ENCODE measurements around the gene TADA2B. TPM values are rescaled to one million over a fixed set of nuclear protein-coding genes. Genes with fewer than 3 reads are reported as not detected.

The TADA2B gene
- total and polyA plus RNA-seq, 8 donors: 9.6 to 26.2 (median 17.9) TPM

DNA sequence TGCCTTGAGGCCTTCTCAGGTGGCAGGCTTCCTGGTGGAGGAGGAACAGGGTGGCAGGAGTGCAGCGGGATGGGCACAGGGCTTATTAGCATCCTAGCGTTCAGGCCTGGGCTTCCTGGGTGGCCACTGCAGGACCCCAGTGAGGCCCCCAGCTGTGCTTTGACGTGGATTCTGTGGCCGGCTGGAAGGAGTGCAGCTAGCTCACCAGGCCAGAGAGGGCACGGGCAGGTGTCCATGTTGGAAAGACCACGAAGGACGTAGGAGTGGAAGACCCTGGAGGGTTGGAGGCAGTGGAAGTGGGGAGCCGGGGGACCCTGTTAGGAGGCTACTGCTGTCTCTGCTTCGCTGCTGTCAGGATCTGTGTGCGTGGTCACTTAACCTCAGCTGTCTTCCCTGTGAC, 13.3 kb upstream of the TADA2B start:
- DNase-seq (no peak), ATAC-seq (no peak), FAIRE-seq (no peak)
- 92 to 96% methylated on average over 10 of the region's 10 CpGs for WGBS, 2 donors
- H3K9me3 ChIP-seq: no peaks in the 10 kb centered on the region
- H3K27ac ChIP-seq: no peak overlapping the region
- H3K36me3 ChIP-seq: peaks cover 0 to 25% (median 6%) of the 10 kb centered on the region in 3 donors
- H3K27me3 ChIP-seq: no peaks in the 10 kb centered on the region
- H3K4me3 ChIP-seq: no peak overlapping the region
- peaks cover 0 to 1% (median 0%) of the 10 kb centered on the region in 3 donors for H3K4me1 ChIP-seq
- TF ChIP-seq, protein P1, sequence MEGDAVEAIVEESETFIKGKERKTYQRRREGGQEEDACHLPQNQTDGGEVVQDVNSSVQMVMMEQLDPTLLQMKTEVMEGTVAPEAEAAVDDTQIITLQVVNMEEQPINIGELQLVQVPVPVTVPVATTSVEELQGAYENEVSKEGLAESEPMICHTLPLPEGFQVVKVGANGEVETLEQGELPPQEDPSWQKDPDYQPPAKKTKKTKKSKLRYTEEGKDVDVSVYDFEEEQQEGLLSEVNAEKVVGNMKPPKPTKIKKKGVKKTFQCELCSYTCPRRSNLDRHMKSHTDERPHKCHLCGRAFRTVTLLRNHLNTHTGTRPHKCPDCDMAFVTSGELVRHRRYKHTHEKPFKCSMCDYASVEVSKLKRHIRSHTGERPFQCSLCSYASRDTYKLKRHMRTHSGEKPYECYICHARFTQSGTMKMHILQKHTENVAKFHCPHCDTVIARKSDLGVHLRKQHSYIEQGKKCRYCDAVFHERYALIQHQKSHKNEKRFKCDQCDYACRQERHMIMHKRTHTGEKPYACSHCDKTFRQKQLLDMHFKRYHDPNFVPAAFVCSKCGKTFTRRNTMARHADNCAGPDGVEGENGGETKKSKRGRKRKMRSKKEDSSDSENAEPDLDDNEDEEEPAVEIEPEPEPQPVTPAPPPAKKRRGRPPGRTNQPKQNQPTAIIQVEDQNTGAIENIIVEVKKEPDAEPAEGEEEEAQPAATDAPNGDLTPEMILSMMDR (IDR thresholded peaks at IDR 0.05): no peak
- intact Hi-C loops (cut with DNase I): no loop called here

- H3K27me3 ChIP-seq: no peaks in the 10 kb centered on the region
- intact Hi-C loops (cut with DNase I): no loop called here
- DNase-seq: no peak
- H3K36me3 ChIP-seq: peaks cover 0 to 25% (median 6%) of the 10 kb centered on the region in 3 donors
- H3K27ac ChIP-seq: no peak overlapping the region
- H3K4me1 ChIP-seq: peaks cover 0 to 7% (median 0%) of the 10 kb centered on the region in 3 donors
- no peak for ATAC-seq
- H3K9me3 ChIP-seq: no peaks in the 10 kb centered on the region
- WGBS, 2 donors: 90 to 93% methylated on average over 10 of the region's 10 CpGs
- no peak overlapping the region for H3K4me3 ChIP-seq
- TF ChIP-seq, protein P1 (IDR thresholded peaks at IDR 0.05): no peak
- FAIRE-seq: no peak
These were observed 12.3 kb upstream of the TADA2B start for GRCh38 chr4:7030856-7031255.

DNA sequence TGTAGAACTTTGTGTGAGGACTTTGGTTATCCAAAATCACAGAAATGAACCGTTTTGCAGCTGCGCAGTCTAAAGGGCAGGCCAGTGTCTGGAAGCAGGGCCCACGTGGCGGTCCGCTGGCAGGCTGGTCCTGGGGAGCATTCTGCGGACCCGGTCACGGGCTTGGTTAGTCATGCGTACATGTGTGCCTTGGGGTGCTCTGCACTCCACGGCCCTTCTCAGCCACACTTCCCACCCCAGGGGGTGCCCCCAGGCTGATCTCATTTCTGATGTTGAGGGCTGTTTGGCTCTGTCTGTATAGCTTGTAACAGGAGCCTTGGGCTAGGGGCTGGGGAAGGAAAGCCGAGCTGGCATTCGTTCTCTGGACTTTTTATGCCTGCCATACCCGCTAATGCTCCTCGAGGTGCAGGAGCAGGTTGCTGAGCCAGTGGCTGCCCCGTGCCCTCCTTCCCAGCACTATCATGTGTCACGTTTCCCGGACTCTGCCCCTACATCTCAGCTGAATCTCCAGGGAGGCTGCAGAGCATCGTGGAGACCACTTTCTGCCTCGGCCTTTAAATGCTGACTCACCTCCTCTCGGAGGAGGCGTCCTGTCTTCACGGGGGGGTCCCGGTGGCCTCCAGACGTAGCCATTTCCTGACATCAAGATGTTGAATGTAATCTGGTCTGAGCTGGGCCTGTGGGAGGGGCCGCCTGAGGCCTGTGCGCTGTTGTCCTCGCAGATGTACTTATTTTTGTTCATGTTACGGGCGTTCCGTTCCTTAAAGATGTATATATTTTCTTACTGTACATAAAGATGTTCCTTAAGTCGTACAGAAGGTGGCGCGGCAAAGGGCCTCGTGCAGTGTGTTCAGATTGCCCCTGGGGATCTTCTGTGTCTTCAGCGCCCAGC, 11.4 kb upstream of the TADA2B start:
- H3K9me3 ChIP-seq: no peaks in the 10 kb centered on the region
- no peak overlapping the region for H3K4me3 ChIP-seq
- FAIRE-seq (no peak), ATAC-seq (no peak), DNase-seq (no peak)
- H3K27me3 ChIP-seq: no peaks in the 10 kb centered on the region
- TF ChIP-seq, protein P1 (IDR thresholded peaks at IDR 0.05): no peak
- WGBS, 2 donors: 87 to 90% methylated on average over 35 of the region's 35 CpGs
- peaks cover 0 to 25% (median 6%) of the 10 kb centered on the region in 3 donors for H3K36me3 ChIP-seq
- peaks cover 0 to 7% (median 0%) of the 10 kb centered on the region in 3 donors for H3K4me1 ChIP-seq
- no peak overlapping the region for H3K27ac ChIP-seq
- intact Hi-C loops (cut with DNase I): no loop called here

DNA sequence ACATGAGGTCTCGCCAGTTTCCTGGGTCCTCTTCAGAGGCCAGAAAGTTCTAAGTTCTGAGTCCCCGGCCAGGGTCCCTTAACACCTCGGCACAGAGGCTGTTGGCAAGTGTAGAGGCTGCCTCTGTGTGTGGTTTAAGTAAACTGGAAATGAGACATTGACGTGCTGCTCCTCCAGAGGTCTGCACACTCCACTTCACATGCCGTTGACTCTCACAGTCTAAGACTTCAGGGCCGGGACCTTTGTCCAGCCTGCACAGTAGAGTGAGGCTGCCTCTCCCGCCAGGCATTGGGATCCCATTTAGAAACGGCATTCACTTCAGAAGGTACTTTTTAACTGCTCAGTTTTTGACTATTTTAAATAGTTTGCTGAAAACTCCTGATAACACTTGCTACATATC, 10.6 kb upstream of the TADA2B start:
- TF ChIP-seq, protein P1 (IDR thresholded peaks at IDR 0.05): no peak
- H3K9me3 ChIP-seq: no peaks in the 10 kb centered on the region
- no peaks in the 10 kb centered on the region for H3K27me3 ChIP-seq
- no peak for ATAC-seq
- WGBS, 2 donors: 86 to 94% methylated on average over 8 of the region's 8 CpGs
- intact Hi-C loops (cut with DNase I): no loop called here
- H3K27ac ChIP-seq: no peak overlapping the region
- H3K36me3 ChIP-seq: peaks cover 0 to 25% (median 6%) of the 10 kb centered on the region in 3 donors
- H3K4me1 ChIP-seq: peaks cover 0 to 7% (median 0%) of the 10 kb centered on the region in 3 donors
- DNase-seq: no peak
- FAIRE-seq: no peak
- no peak overlapping the region for H3K4me3 ChIP-seq

All from pancreas (tissue), 10 donors.